Stimulated activated CD8-positive, alpha-beta memory T cell treated with anti-CD3 and anti-CD28 coated beads, Interleukin-12 subunit alpha, Interleukin-12 subunit beta, amount 100 ng/mL, for 24 hours (primary cell): ENCODE data around the gene TDRD3.
"Not testable (repeated sequence)": the region's sequence is repeated elsewhere in the genome, so short reads cannot be mapped to it uniquely, and the experiment has no call there.

Experiments
- DNase-seq: peaks from one replicate; pipeline ENCODE4 v3.0.0-alpha.2; 2020; ENCODE audit errors: extremely low read depth

Gene TDRD3

GRCh38 chr13:60398907-60399589 is 2.0 kb downstream of the TDRD3 start:
- no peak for DNase-seq

- no peak for DNase-seq
These were observed 5.0 kb downstream of the TDRD3 start for GRCh38 chr13:60402022-60402421.

- no peak for DNase-seq
These were observed 10.1 kb downstream of the TDRD3 start for GRCh38 chr13:60407095-60407494.

- DNase-seq = not testable (repeated sequence)
These were observed 10.8 kb downstream of the TDRD3 start for GRCh38 chr13:60407852-60408251.

GRCh38 chr13:60409574-60410292 is 12.7 kb downstream of the TDRD3 start:
- DNase-seq = not testable (repeated sequence)

GRCh38 chr13:60410299-60410698 is 13.3 kb downstream of the TDRD3 start:
- DNase-seq = no peak

- no peak for DNase-seq
These were observed 14.4 kb downstream of the TDRD3 start for GRCh38 chr13:60411464-60411863.

GRCh38 chr13:60411983-60412382 is 15.0 kb downstream of the TDRD3 start:
- DNase-seq = no peak

GRCh38 chr13:60412909-60413616 is 16.0 kb downstream of the TDRD3 start:
- no peak for DNase-seq

- DNase-seq = no peak
These were observed 17.2 kb downstream of the TDRD3 start for GRCh38 chr13:60414177-60414576.

- DNase-seq = no peak
These were observed 20.7 kb downstream of the TDRD3 start for GRCh38 chr13:60417734-60418133.

- no peak for DNase-seq
These were observed 21.9 kb downstream of the TDRD3 start for GRCh38 chr13:60418954-60419353.

- DNase-seq = no peak
These were observed 28.3 kb downstream of the TDRD3 start for GRCh38 chr13:60425332-60425731.

- no peak for DNase-seq
These were observed 29.1 kb downstream of the TDRD3 start for GRCh38 chr13:60426075-60426474.

GRCh38 chr13:60427285-60427684 is 30.3 kb downstream of the TDRD3 start:
- DNase-seq = no peak

- no peak for DNase-seq
These were observed 34.2 kb downstream of the TDRD3 start for GRCh38 chr13:60431108-60431700.

GRCh38 chr13:60433505-60433904 is 36.5 kb downstream of the TDRD3 start:
- no peak for DNase-seq

- no peak for DNase-seq
These were observed 38.8 kb downstream of the TDRD3 start for GRCh38 chr13:60435762-60436374.

GRCh38 chr13:60439201-60439600 is 42.2 kb downstream of the TDRD3 start:
- DNase-seq = no peak

GRCh38 chr13:60441761-60442160 is 44.7 kb downstream of the TDRD3 start:
- DNase-seq = no peak

GRCh38 chr13:60448907-60449510 is 52.0 kb downstream of the TDRD3 start:
- DNase-seq = no peak

GRCh38 chr13:60453490-60453889 is 56.5 kb downstream of the TDRD3 start:
- DNase-seq = no peak
